AG04449 (cell line): Measurements from ENCODE around the gene MYRIP.

Source experiments
- CTCF ChIA-PET: fragments of 350-600 bp; formaldehyde crosslinking; extraction: SDS; loops from one replicate; lab custom pipeline; 2021; ENCODE audit warnings: antibody characterized with exemption; lab: Yijun Ruan, JAX
- POLR2A ChIA-PET: fragments of 400-600, 350-600 bp; formaldehyde crosslinking; extraction: SDS; loops from one replicate; lab custom pipeline; 2020; ENCODE audit warnings: antibody characterized with exemption, inconsistent platforms; lab: Yijun Ruan, JAX
- DNase-seq: peaks from one replicate; pipeline ENCODE4 v3.0.0-alpha.2; 2010; ENCODE audit warnings: low read depth, low spot score
- H3K4me3 ChIP-seq: 2 replicates; pipeline ENCODE4 v1.5.1; 2011; ENCODE audit warnings: low read depth, mild to moderate bottlenecking, control low read depth, low read length
- TF ChIP-seq, protein P1 (sequence below): IDR thresholded peaks from one replicate; pipeline ENCODE4 v1.5.1; 2011; ENCODE audit warnings: mild to moderate bottlenecking, moderate library complexity, low read length, control low read depth, inconsistent platforms; ENCODE audit not compliant: insufficient read depth; ENCODE audit errors: missing control alignments

Gene MYRIP

DNA sequence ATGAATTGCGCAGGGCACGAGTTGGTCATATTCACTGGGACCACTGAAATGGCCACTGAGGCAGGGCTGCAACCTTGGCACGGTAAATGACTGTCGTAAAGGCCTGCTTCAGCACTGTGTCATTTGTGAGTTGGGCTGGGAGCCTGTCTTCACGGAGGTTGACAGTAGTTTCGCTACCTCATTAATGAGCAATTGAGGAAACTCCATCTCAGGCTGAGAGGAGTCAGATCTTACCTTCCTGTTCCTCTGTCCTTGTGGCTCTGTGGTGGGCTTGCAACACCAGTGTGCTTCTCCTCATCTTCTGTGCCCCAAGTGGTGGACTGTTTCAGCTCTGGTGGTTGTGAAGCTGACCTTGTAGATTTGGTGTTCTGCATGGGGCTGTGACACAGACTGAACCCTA, 420.0 kb downstream of the MYRIP start:
- CTCF ChIA-PET = no interaction called here
- POLR2A ChIA-PET = no interaction called here
- no peak overlapping the region for H3K4me3 ChIP-seq
- no peak for DNase-seq
- TF ChIP-seq, protein P1, sequence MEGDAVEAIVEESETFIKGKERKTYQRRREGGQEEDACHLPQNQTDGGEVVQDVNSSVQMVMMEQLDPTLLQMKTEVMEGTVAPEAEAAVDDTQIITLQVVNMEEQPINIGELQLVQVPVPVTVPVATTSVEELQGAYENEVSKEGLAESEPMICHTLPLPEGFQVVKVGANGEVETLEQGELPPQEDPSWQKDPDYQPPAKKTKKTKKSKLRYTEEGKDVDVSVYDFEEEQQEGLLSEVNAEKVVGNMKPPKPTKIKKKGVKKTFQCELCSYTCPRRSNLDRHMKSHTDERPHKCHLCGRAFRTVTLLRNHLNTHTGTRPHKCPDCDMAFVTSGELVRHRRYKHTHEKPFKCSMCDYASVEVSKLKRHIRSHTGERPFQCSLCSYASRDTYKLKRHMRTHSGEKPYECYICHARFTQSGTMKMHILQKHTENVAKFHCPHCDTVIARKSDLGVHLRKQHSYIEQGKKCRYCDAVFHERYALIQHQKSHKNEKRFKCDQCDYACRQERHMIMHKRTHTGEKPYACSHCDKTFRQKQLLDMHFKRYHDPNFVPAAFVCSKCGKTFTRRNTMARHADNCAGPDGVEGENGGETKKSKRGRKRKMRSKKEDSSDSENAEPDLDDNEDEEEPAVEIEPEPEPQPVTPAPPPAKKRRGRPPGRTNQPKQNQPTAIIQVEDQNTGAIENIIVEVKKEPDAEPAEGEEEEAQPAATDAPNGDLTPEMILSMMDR = no peak

DNA sequence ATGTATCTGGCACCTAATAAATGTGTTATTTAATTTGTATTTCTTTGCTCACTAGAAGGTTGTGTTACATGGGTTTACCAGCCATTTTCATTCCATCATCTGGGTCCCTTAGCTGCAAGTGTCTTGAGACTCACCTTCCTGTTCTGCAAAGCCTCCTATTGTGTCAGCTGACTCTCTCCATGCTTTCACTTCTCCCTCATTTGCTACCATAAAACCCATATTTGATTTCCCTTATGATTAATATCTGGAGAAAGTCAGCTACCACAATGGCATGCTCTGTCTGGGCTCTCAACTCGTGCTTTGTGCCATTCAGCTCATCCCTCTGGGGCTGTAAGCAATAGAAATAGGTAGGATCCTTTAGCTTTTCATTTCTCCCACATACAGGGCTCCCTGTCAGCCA, 420.6 kb downstream of the MYRIP start:
- CTCF ChIA-PET = no interaction called here
- POLR2A ChIA-PET = no interaction called here
- no peak overlapping the region for H3K4me3 ChIP-seq
- TF ChIP-seq, protein P1 = no peak
- DNase-seq = no peak

DNA sequence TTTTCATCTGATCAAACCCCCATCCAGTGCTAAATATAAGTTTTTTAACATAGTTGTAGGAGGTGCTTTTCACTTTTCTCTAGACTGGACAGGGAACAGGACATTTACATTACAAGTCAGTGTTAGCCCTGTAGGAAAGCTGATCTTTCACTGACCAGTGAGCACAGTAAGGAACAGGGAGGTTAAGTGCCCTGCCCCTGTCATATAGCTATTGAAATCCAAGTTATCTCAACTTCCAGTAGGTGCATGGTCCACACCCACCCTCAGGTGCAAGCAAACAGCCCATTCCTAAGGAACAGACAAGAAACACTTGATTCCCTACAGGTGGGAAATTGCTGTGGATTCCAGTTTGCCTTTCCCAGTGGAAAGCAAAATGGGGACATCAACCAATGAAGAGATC, 421.0 kb downstream of the MYRIP start:
- DNase-seq = no peak
- TF ChIP-seq, protein P1 = no peak
- ChIA-PET POLR2A (no interaction called here), CTCF (no interaction called here)
- no peak overlapping the region for H3K4me3 ChIP-seq

DNA sequence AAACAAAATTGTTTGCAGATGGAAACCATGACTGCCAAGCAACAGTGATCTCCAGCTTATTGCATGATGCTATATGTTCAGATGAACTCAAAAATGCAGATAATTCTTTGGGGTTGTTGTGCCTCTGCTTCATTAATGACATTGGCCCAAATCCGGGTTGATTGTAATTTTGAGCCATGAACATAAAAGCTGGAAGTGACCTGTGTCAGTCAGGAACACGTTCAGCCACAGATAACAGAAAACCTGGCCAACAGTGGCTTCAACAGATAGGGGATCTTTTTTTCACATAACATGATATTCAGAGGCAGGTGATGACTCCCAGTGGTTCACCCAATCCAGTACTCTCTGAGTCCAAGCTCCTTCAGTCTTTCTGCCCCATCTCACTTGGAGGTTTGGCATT, 423.2 kb downstream of the MYRIP start:
- no peak overlapping the region for H3K4me3 ChIP-seq
- TF ChIP-seq, protein P1 = no peak
- ChIA-PET CTCF (no interaction called here), POLR2A (no interaction called here)
- no peak for DNase-seq

DNA sequence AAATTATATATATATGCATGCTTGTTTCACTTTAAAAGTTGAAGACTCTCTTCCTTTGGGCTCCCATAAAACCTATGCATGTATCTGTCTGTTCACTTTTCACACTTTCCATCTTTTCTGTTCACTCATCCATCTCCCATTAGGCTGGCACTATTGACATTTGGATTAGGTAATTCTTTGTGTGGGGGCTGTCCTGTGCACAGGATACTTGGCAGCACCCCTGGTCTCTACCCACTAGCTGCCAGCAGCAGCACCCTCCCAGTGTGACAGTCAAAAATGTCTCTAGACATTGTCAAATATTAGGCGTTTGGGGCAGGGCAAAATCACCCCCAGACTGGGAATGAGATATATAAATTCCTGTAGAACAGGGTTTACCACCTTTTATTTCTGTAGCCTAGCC, 427.8 kb downstream of the MYRIP start:
- POLR2A ChIA-PET = interaction anchor here (0.6 kb wide), 1 partner anchor 85 kb away, joined by 3 read pairs; no protein-coding TSS in a partner anchor
- DNase-seq = no peak
- no peak overlapping the region for H3K4me3 ChIP-seq
- CTCF ChIA-PET = no interaction called here
- TF ChIP-seq, protein P1 = no peak

DNA sequence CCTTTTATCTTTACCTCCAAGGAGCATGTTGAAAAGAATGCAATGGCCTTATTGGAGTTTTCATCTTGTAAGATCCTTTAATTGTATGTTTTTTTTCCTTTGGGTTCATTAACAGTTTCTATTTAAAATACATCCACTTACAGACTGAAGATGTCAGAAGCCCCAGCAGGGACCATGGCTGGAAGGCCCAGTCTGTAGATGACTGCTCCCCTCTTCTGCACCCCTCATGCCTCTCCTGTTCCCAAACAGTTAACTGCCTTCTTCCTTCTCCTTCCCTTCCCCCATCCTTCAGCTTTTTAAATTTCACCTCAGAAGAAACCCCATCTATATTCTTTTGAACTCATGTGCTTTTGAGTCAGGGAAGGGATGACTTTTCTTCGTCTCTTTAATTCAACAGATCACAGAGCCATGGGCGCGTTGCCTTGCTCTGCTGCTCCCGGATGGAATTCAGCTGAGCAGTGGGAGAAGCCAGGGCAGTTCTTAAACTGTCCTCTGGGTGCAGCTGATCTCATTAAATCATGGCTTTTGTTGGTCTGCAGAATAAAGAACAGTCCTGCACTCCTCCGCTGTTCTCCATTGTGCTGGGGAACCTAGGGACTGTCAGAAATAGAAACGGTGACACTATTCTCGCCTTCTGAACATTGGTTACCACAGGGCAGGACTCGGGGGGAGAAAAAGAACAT, 428.6 kb downstream of the MYRIP start:
- TF ChIP-seq, protein P1 = peak; percentile 8
- DNase-seq = no peak
- no peak overlapping the region for H3K4me3 ChIP-seq
- ChIA-PET POLR2A (no interaction called here), CTCF (interaction anchor here (1.1 kb wide), 1 partner anchor 79 kb away, joined by 3 read pairs; no protein-coding TSS in a partner anchor)
